Cardiac muscle cell (in vitro differentiated cells and primary cell): Measurements from ENCODE around the gene EIF3L. TPM values are rescaled to one million over a fixed set of nuclear protein-coding genes. Genes with fewer than 3 reads are reported as not detected.

Experiments
- DNase-seq, 2 donors: peaks; one replicate each; pipeline versions ENCODE4 v3.0.0 to v3.0.0-alpha.2; 2010 to 2017; ENCODE audit warnings: low read depth in 1 of 2, low spot score in 1 of 2
- H3K27ac ChIP-seq: fragments of 200-600 bp; sonication (generic); 2 replicates; pipeline ENCODE4 v1.5.1; 2016
- H3K27me3 ChIP-seq: fragments of 200-600 bp; sonication (generic); 2 replicates; pipeline ENCODE4 v1.6.0; 2016; ENCODE audit warnings: control low read depth
- H3K36me3 ChIP-seq: fragments of 200-600 bp; sonication (generic); 2 replicates; pipeline ENCODE4 v1.5.1; 2016; ENCODE audit warnings: control low read depth
- H3K4me1 ChIP-seq: fragments of 200-600 bp; sonication (generic); 2 replicates; pipeline ENCODE4 v1.8.1; 2017; ENCODE audit warnings: low read depth, mild to moderate bottlenecking, mixed run types
- H3K4me3 ChIP-seq: fragments of 200-600 bp; sonication (generic); 2 replicates; pipeline ENCODE4 v1.5.1; 2016; ENCODE audit warnings: mild to moderate bottlenecking
- H3K9me3 ChIP-seq: fragments of 200-600 bp; sonication (generic); 2 replicates; pipeline ENCODE4 v1.5.1; 2017; ENCODE audit warnings: low read depth, mild to moderate bottlenecking, control low read depth
- polyA plus RNA-seq: library from polyadenylated mRNA; unstranded; fragments of >200 nt; fragmentation: Nextera tagmentation; extraction: Ambion mirVana; gene quantifications from 2 replicates; pipeline ENCODE4 v1.2.1, GENCODE V29; 2016
- total RNA-seq: library from RNA; depleted of rRNA; stranded (reverse); fragments of >200 nt; gene quantifications from 2 replicates; pipeline ENCODE4 v1.2.3, GENCODE V29; 2016
- TF ChIP-seq, protein P1 (sequence below): IDR thresholded peaks from 2 replicates; pipeline ENCODE4 v1.5.1; 2012; ENCODE audit warnings: low read depth, mild to moderate bottlenecking, low read length

The EIF3L gene
- total and polyA plus RNA-seq, 2 experiments from 2014 or later, result 213 to 422 TPM

GRCh38 chr22:37843741-37844089, 5.5 kb upstream of the EIF3L start:
- peak in 1 of 2 donors; percentile 52 for DNase-seq
- peak overlapping the region; percentile 80 for H3K27ac ChIP-seq

GRCh38 chr22:37844904-37845329, 4.3 kb upstream of the EIF3L start:
- peak overlapping the region; percentile 35 for H3K4me3 ChIP-seq
- H3K4me1 ChIP-seq, result peaks cover 7% of the 10 kb centered on the region
- H3K27me3 ChIP-seq, result no peaks in the 10 kb centered on the region
- peak overlapping the region; percentile 83 for H3K27ac ChIP-seq
- no peaks in the 10 kb centered on the region for H3K9me3 ChIP-seq
- TF ChIP-seq, protein P1, sequence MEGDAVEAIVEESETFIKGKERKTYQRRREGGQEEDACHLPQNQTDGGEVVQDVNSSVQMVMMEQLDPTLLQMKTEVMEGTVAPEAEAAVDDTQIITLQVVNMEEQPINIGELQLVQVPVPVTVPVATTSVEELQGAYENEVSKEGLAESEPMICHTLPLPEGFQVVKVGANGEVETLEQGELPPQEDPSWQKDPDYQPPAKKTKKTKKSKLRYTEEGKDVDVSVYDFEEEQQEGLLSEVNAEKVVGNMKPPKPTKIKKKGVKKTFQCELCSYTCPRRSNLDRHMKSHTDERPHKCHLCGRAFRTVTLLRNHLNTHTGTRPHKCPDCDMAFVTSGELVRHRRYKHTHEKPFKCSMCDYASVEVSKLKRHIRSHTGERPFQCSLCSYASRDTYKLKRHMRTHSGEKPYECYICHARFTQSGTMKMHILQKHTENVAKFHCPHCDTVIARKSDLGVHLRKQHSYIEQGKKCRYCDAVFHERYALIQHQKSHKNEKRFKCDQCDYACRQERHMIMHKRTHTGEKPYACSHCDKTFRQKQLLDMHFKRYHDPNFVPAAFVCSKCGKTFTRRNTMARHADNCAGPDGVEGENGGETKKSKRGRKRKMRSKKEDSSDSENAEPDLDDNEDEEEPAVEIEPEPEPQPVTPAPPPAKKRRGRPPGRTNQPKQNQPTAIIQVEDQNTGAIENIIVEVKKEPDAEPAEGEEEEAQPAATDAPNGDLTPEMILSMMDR, result no peak
- peak in 1 of 2 donors; percentile 10 for DNase-seq
- no peaks in the 10 kb centered on the region for H3K36me3 ChIP-seq

More at GRCh38 chr22:37843741-37844089, 5.5 kb upstream of the EIF3L start:
- Histone ChIP-seq H3K27me3 (no peaks in the 10 kb centered on the region), H3K36me3 (peaks cover 3% of the 10 kb centered on the region), H3K4me3 (peak overlapping the region; percentile 67), H3K9me3 (no peaks in the 10 kb centered on the region), H3K4me1 (peaks cover 7% of the 10 kb centered on the region)
- TF ChIP-seq, protein P1, result no peak

DNA sequence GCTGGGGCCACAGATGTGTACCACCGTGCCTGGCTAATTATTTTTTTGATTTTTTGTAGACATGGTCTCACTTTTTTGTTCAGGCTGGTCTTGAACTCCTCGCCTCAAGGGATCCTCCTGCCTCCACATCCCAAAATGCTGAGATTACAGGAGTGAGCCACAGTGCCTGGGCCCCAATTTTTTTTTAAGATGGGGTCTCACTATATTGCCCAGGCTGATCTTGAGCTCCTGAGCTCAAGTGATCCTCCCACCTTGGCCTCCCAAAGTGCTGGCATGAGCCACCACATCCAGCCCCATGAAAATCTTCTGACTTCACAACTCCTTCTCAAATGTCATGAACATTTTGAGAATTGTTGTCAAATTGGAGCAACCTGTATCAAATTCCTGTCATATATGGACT, 2.8 kb upstream of the EIF3L start:
- H3K9me3 ChIP-seq, result no peaks in the 10 kb centered on the region
- no peak overlapping the region for H3K4me3 ChIP-seq
- H3K4me1 ChIP-seq, result peaks cover 13% of the 10 kb centered on the region
- no peak for DNase-seq
- peaks cover 10% of the 10 kb centered on the region for H3K36me3 ChIP-seq
- no peaks in the 10 kb centered on the region for H3K27me3 ChIP-seq
- TF ChIP-seq, protein P1, result no peak
- no peak overlapping the region for H3K27ac ChIP-seq

GRCh38 chr22:37848587-37849088, 581 bp upstream of the EIF3L start:
- Histone ChIP-seq H3K4me1 (peaks cover 6% of the 10 kb centered on the region), H3K36me3 (peaks cover 29% of the 10 kb centered on the region), H3K27me3 (no peaks in the 10 kb centered on the region), H3K4me3 (peak overlapping the region; percentile 70), H3K9me3 (no peaks in the 10 kb centered on the region), H3K27ac (peak overlapping the region; percentile 88)
- DNase-seq, result peak in 1 of 2 donors; percentile 45
- TF ChIP-seq, protein P1, result no peak

DNA sequence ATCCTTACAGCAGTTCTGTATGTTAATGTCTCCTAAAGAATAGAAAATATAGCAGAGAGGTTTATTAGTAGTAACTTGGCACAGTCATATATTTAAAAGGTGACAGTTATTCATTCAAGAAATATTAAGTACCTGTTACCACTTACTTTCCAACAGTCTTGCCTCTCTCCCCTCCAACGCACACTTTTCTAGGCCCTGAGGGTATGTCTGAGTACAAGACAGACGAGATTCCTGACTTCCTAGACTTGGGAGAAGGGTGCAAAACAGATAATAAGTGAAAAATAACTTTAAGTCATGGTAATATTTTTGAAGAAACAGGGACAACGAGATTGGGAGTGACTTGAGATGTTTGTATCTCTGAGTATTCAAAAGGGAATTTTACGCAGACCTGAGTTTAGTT, 1.6 kb downstream of the EIF3L start:
- H3K27ac ChIP-seq, result no peak overlapping the region
- no peaks in the 10 kb centered on the region for H3K27me3 ChIP-seq
- no peak for DNase-seq
- H3K4me1 ChIP-seq, result peaks cover 6% of the 10 kb centered on the region
- H3K36me3 ChIP-seq, result peaks cover 48% of the 10 kb centered on the region
- TF ChIP-seq, protein P1, result no peak
- no peak overlapping the region for H3K4me3 ChIP-seq
- no peaks in the 10 kb centered on the region for H3K9me3 ChIP-seq
